WERI-Rb-1 (cell line): Measurements from ENCODE around the gene FAM9B.

Experiments used
- DNase-seq: peaks from one replicate; pipeline ENCODE4 v3.0.0-alpha.2; 2020
- H3K27ac ChIP-seq: fragments of 250-450 bp; sonication (Bioruptor Pico); 2 replicates; pipeline ENCODE4 v1.5.1; 2020; ENCODE audit warnings: mild to moderate bottlenecking, moderate library complexity
- H3K27me3 ChIP-seq: fragments of 250-450 bp; sonication (Bioruptor Pico); 2 replicates; pipeline ENCODE4 v1.5.1; 2021; ENCODE audit warnings: mild to moderate bottlenecking, low read depth, moderate library complexity; ENCODE audit not compliant: insufficient read depth, severe bottlenecking
- H3K36me3 ChIP-seq: fragments of 250-450 bp; sonication (Bioruptor Pico); 2 replicates; pipeline ENCODE4 v1.5.1; 2020; ENCODE audit warnings: mild to moderate bottlenecking, moderate library complexity
- H3K4me3 ChIP-seq: 2 replicates; pipeline ENCODE4 v1.5.1; 2011; ENCODE audit warnings: low read depth, mild to moderate bottlenecking, control low read depth, low read length
- H3K9me3 ChIP-seq: fragments of 250-450 bp; sonication (Bioruptor Pico); 2 replicates; pipeline ENCODE4 v1.5.1; 2021; ENCODE audit warnings: mild to moderate bottlenecking, moderate library complexity; ENCODE audit not compliant: severe bottlenecking
- TF ChIP-seq, protein P1 (sequence below): IDR thresholded peaks from 2 replicates; pipeline ENCODE4 v1.5.1; 2011; ENCODE audit warnings: low read depth, mild to moderate bottlenecking, control low read depth, inconsistent platforms, low read length

Gene FAM9B

DNA sequence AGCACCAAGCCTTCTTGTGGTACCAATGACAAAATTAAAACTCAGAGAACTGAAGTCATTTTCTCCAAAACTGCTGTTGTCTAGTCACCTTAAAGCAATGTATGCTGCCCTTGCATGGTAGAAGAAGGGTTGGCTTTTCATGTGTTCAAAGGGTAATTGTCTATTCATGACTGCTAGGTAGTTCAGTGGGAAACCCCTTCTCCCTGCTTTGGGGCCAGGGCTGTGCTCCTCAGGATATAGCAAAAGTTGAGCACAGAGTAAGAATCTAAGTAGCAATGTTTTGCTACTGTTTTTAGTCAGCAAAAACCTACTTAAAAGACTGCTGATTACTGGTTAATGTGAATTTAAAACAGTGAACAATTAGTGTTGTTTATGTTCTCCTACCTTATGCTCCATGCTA lies 30.8 kb upstream of the FAM9B start:
- no peaks in the 10 kb centered on the region for H3K27me3 ChIP-seq
- no peak for DNase-seq
- H3K27ac ChIP-seq: no peak overlapping the region
- TF ChIP-seq, protein P1, sequence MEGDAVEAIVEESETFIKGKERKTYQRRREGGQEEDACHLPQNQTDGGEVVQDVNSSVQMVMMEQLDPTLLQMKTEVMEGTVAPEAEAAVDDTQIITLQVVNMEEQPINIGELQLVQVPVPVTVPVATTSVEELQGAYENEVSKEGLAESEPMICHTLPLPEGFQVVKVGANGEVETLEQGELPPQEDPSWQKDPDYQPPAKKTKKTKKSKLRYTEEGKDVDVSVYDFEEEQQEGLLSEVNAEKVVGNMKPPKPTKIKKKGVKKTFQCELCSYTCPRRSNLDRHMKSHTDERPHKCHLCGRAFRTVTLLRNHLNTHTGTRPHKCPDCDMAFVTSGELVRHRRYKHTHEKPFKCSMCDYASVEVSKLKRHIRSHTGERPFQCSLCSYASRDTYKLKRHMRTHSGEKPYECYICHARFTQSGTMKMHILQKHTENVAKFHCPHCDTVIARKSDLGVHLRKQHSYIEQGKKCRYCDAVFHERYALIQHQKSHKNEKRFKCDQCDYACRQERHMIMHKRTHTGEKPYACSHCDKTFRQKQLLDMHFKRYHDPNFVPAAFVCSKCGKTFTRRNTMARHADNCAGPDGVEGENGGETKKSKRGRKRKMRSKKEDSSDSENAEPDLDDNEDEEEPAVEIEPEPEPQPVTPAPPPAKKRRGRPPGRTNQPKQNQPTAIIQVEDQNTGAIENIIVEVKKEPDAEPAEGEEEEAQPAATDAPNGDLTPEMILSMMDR: no peak
- H3K9me3 ChIP-seq: no peaks in the 10 kb centered on the region
- H3K36me3 ChIP-seq: no peaks in the 10 kb centered on the region
- no peak overlapping the region for H3K4me3 ChIP-seq

DNA sequence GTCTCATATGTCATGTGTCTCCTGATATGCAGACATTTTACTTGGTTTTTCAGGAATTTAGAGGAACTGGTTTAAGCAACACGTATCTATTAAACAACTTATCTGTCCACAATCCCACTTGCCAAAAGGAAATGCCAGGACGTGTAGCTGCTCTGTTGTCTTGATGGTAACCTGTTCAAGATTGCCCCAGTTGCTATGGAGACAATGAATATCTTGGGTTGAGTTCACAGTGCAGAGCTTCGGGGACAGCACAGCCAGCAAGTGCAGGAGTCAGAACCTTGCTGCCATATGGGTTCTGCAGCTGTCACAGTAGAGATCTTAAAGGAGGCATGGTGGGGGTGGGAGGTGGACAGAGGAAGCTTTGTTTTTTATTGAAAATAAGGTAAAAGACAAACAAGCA lies 28.7 kb upstream of the FAM9B start:
- TF ChIP-seq, protein P1: no peak
- Histone ChIP-seq H3K36me3 (no peaks in the 10 kb centered on the region), H3K9me3 (no peaks in the 10 kb centered on the region), H3K27me3 (no peaks in the 10 kb centered on the region), H3K27ac (no peak overlapping the region), H3K4me3 (no peak overlapping the region)
- peak; percentile 6 for DNase-seq

DNA sequence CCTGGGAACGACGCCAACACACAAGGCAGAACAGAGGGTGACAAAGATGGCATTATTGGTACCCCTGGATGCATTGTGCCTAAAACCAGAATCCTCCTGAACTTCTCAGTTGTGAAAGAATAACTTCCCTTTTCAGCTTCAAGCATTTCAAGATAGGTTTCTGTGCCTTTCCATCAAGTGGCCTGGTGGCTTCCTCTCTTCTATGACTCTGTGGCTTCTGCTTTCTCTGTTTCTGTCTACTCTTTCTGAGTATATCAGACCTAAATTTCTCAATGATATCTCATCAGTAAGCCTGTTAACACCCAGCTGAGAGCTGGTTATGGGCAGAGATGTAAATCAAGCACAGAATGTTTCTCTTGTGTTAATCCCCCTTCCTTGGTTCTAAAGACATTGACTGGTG lies 21.4 kb upstream of the FAM9B start:
- TF ChIP-seq, protein P1: no peak
- H3K36me3 ChIP-seq: no peaks in the 10 kb centered on the region
- no peak for DNase-seq
- no peaks in the 10 kb centered on the region for H3K9me3 ChIP-seq
- no peaks in the 10 kb centered on the region for H3K27me3 ChIP-seq
- no peak overlapping the region for H3K4me3 ChIP-seq
- no peak overlapping the region for H3K27ac ChIP-seq

DNA sequence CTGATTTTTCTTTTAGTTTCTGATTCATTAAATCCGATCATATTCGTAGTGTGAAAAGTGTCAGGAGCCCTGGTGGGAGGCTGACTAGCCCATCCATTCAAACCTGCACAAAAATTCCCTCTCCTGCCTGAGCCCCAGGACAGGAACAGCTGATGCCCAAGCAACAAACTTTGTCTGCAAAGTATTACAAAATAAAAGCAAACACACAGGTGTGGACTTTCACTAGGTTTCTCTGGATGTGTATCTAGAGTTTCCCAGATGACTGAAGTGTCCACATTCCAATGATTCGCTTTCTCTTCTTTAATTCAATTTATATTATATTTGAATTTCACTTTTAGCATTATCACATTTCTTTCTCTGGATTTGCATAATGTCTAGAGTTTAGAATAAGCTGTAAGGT lies 18.2 kb upstream of the FAM9B start:
- Histone ChIP-seq H3K27ac (no peak overlapping the region), H3K4me3 (no peak overlapping the region), H3K9me3 (no peaks in the 10 kb centered on the region), H3K27me3 (no peaks in the 10 kb centered on the region), H3K36me3 (no peaks in the 10 kb centered on the region)
- TF ChIP-seq, protein P1: no peak
- no peak for DNase-seq

DNA sequence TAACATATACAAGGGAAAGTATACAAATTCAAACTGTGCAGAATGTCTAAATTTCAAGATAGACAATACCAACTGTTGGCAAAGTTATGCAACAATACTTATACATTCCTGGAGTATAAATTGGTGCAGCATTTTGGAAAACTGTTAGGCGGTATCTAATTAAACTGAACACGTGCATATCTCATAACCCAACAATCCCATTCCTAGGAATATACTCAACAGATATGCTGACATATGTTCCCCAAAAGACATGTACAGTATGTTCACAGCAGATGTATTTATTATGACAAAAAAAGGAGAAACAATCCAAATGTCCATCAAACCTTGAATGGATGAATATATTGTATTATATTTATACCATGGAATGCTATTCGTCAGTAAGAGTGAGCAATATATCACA lies 16.4 kb upstream of the FAM9B start:
- H3K4me3 ChIP-seq: no peak overlapping the region
- DNase-seq: no peak
- TF ChIP-seq, protein P1: no peak
- no peak overlapping the region for H3K27ac ChIP-seq
- no peaks in the 10 kb centered on the region for H3K27me3 ChIP-seq
- no peaks in the 10 kb centered on the region for H3K36me3 ChIP-seq
- H3K9me3 ChIP-seq: no peaks in the 10 kb centered on the region

DNA sequence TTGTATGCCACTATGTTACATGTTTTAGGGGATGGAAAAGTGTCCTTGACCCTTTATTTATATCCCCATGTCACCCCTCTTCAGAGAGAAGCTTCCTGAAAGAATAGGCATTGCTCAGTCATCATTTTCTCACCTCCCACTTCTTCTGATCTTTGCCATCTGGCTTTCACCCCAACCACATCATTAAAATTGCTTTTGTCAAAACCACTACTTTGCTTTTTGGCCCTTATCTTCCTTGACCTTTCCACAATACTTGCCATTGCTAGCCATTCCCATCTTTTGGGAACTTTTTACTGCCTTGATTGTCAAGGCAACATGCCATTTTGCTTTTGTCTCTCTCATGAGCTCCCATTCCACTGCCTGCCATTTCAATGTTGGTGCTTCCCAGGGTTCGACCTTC lies 14.9 kb upstream of the FAM9B start:
- H3K9me3 ChIP-seq: no peaks in the 10 kb centered on the region
- no peaks in the 10 kb centered on the region for H3K27me3 ChIP-seq
- TF ChIP-seq, protein P1: no peak
- H3K4me3 ChIP-seq: no peak overlapping the region
- H3K36me3 ChIP-seq: no peaks in the 10 kb centered on the region
- no peak for DNase-seq
- H3K27ac ChIP-seq: no peak overlapping the region
